HG02763 (cell line): ENCODE measurements around the gene CPOX.
"Not testable (repeated sequence)": the region's sequence is repeated elsewhere in the genome, so short reads cannot be mapped to it uniquely, and the experiment has no call there.

Experiments
- ATAC-seq: cut with Tn5 transposase; IDR thresholded peaks from one replicate; pipeline ENCODE4 v1.9.1; 2021; ENCODE audit warnings: mild to moderate bottlenecking, moderate library complexity; ENCODE audit not compliant: unreplicated experiment

The CPOX gene

DNA sequence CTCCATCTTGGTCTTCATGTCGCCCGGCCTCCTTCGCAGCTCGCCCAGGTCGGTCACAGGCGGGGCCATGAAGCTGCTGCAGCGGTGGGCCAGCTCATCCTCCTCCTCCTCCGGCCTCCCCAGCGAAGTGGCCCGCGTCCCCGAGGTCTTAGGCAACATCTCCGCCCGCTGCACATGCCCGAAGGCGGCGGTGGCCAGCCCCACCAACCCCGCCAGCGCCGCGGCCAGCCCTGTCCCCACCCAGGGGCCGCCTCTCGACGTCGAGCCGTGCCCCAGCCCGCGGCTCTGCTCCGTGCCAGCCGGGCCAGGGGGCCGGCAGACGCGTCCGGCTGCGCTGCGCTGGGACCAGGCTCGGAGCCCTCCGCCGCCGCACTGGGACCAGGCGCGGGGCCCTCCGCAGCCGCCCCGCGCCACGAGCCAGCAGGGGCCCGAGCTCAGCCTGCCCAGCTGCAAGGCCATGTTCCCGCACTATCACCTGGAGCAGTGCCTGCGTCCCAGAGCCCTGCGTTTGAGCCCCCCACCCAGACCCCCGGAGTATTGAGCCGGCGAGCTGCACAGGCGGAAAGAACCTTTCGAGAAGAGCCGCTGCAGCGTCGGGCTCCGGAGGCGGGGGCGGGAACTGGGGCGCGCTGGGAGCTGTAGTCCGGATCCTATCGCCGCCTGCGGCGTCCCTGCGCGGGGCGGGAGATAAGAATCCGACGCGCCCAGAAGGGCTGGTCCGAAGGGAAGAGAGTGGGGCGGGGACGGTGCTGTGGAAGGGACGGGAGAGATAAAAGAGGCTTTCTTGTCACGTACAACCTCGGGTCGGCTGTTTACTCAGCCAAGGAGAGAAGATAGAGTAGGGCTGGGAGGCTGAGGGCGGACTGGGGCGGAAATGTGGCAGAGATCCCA lies at the start of gene CPOX:
TSS of gene CPOX (minus strand) at position 566 of the 891 bp plus-strand sequence. CDS start at position 459, 107 bp downstream.
- peak; percentile 95 for ATAC-seq

DNA sequence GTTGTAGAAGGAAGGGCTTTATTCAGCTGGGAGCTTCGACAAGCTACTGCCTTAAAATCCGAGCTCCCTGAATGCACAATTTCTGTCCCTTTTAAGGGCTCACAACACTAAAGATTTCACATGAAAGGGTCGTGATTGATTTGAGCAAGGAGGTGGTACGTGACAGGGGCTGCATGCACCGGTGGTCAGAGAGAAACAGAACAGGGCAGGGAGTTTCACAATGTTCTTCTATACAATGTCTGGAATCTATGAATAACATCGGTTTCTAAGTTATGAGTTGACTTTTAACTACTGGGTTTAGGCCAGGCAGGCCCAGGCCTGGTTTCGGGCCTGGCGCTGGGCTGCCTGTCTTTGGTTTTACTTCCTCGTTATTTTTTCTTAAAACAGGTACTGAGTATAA lies 49.4 kb upstream of the CPOX start:
- ATAC-seq: not testable (repeated sequence)

DNA sequence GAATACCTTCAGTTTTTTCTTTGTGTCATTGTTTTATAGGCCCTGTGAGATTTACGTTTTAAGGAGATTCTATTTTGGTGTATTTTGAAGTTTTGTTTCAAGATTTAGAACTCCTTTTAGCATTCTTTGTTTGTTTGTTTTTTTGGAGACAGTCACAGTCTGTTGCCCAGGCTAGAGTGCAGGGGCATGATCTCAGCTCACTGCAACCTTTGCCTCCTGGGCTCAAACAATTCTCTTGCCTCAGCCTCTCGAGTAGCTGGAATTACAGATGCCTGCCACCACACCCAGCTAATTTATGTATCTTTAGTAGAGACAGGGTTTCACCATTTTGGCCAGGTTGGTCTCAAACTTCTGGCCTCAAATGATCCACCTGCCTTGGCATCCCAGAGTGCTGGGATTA lies 48.3 kb upstream of the CPOX start:
- not testable (repeated sequence) for ATAC-seq

DNA sequence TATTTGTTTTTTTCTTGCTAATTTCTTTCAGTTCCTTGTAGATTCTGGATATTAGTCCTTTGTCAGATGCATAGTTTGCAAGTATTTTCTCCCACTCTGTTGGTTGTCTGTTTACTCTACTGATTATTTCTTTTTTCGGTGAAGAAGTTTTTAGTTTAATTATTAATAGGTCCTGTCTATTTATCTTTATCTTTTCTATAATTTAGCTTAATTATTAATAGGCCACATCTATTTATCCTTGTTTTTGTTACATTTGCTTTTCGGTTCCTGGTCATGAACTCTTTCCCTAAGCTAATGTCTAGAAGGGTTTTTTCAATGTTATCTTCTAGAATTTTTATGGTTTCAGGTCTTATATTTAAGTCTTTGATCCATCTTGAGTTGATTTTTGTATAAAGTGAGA lies 45.1 kb upstream of the CPOX start:
- ATAC-seq: not testable (repeated sequence)

DNA sequence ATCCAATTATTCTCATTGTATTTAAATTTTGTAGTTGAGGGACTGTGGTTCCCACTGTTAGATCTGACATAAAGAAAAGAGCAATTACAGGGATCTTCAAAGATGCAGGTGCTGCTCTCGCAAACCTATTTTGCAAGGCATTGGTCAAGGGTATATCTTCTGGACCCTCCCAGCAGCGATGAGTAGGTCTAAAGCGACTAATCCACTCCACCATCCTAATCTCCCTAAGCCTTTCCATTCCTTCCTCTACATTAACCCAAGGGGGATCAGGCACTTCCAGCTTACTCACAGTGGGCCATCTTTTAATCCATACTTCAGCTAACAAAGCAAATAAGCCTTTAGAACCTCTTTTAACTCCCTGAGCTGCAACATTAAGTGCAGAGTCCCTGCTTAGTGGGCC lies 37.0 kb upstream of the CPOX start:
- ATAC-seq: no peak

DNA sequence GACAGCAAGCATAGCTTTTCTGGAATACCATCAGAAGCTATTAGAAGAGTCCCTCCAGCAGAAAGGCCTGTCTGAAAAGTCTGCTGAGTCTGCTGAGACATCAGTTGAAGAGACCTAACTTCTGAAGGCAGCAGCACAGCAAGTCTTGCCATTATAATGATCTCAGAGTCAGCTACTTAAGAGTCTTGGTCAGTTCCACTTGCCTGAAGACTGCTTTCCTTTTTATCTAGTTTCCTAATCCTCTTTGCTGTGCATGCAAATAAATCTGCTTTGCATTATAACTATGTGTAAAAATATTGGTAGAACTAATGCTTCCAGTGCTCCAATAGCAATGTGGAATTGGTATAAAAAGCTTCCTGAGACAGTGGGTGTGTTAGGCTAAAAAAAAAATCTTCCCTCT lies 34.9 kb upstream of the CPOX start:
- no peak for ATAC-seq

DNA sequence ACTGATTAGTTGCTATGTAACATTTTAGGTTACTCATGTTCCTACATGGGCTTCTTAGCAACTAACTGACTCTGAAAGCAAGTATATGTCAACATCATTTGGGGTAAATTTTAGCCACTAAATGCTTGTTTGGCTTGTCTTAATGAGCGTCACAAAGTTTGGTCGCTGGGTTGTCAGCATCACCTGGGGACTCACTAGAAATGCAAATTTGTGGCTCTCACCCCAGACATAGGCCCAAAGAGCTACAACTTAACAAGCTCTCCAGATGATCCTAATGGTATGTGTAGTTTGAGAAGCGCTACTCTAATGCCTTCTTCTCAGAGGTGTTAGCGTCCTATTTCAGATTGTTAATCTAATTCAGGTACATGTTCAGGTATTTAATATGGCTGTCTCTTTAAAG lies 32.7 kb upstream of the CPOX start:
- no peak for ATAC-seq

DNA sequence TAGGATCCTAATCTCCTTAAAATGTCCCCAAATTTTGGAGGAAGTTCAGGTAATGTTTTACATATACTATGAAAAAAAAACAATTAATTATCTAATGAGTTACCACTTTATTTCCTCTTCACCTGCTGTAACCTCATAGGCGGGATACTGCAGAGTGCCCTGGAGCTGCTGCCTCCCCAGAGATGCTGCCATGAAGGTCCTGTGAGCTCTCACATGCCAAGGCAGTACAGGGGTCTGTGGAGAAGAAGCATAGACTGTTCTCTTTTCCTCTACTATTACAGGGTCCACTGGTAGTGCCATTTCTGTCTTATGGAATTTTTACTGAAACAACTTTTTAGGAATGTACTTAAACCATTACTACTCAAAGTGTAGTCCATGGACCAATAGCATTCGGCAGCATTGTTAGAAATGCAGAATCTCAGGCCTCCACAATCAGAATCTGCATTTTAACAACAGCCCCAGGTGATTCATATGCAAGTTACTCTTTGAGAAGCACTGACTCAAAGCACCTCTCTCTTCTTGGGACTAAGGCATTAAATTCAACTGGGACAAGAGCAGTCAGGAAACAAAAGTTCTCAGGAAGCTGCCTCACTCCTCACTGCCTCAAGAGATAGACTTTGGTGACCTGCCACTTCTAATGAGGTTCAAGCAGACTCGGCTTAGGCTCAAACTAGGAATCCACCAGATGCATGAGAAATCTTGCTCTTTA lies 30.3 kb upstream of the CPOX start:
- ATAC-seq: no peak

DNA sequence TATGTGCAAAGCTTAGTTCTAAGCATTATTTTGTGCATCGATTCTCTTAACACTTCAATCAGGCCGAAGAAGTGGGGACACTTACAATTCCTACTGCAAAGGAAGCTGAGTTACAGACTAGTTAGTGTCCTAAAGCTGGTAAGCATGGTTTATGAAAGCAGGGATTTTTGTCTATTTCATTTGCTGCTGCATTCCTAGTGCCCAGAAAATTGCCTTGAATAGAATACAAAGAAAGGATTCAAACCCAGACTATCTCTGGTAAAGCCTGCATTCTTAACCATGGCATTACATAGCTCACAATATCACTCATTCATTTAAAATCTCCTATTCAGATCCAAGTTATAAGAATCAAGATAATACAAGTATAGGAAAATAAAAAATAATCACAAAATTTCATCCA lies 24.4 kb upstream of the CPOX start:
- no peak for ATAC-seq

DNA sequence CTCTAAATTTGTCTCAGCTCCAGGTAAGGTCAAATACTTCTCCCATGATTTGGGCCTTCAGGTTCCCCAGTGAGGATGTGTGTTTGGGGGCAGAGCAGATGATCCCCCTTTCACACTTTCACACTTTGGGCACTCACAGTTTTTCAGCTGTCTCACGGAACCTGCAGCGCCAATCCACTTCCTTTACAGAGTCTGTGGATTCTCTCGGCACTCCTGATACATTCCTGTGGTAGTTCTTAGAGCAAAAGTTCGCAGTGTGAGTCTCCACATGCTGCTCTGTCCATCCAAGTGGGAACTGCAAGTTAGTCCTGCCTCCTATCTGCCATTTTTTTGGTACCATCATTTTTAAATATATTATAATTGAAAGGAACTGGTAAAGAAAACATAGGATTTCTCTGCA lies 20.2 kb upstream of the CPOX start:
- no peak for ATAC-seq

DNA sequence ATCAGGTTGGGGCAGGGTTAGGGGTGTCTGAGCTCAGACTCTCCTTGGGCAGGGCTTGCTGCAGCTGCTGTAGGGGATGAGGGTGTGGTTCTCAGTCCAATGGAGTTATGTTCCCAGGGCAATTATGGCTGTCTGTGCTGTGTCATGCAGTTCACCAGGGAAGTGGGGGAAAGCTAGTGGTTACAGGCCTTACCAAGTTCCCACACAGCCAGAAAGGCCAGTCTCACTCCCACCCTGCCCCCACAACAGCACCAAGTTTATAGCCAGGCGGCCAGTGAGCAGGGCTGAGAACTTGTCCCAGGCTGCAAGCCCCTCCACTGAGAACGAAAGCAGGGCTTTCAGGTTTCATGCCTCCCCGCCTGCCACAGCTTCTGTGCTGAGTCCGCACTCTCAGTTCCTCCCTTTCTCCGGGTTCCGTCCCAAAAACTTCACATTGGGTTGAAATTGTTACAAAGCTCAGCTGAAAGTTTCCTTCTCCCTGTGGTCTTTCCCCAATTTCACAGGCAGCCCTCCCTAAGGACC lies 19.6 kb upstream of the CPOX start:
- peak; percentile 83 for ATAC-seq

DNA sequence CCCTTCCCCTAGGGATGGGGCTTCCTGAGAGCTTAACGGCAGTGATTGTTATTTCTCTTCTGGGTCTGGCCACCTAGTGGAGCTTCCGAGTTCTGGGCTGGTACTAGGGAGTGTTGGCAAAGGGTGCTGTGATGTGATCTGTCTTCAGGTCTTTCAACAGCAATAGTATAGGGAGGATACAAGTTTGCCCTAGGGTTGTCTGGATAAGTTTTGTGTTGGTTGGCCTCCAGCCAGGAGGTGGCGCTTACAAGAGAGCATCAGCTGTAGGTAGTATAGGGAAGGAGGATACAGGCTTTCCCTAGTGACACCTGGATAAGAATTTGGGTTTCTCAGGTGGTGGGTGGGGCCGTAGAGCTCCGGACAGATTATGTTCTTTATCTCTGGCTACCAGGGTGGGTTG lies 19.2 kb upstream of the CPOX start:
- peak; percentile 42 for ATAC-seq

DNA sequence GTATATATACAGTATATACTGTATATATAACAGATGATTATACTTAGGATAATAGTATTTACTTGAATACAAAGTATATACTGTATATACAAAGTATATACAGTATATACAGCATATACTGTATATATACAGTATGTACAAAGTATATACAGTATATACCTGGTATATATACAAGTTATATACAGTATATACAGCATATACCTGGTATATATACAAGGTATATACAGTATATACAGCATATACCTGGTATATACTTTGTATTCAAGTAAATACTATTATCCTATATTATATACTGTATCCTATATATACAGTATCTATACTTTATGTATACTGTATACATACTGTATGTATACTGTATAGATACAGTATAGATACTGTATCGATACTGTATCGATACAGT lies 14.6 kb upstream of the CPOX start:
- ATAC-seq: no peak

DNA sequence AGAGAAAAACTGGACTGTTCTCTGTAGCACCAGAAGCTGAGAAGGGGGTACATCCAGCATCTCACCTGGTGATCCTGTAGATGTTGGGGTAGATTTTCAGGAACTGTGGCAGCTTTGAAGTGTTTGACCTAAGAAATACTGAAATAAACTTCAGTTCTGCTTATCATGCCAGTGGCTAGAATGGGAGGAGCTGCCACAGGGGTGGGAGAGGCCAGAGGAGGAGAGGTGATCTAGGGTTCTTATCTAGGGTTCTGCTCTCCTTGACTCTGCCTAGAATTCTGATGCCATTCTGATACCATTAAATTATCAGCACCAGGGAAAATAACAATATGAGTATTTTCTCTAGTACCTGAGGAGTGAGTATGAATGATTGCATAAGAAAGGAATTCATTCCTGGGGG lies 10.2 kb upstream of the CPOX start:
- no peak for ATAC-seq

DNA sequence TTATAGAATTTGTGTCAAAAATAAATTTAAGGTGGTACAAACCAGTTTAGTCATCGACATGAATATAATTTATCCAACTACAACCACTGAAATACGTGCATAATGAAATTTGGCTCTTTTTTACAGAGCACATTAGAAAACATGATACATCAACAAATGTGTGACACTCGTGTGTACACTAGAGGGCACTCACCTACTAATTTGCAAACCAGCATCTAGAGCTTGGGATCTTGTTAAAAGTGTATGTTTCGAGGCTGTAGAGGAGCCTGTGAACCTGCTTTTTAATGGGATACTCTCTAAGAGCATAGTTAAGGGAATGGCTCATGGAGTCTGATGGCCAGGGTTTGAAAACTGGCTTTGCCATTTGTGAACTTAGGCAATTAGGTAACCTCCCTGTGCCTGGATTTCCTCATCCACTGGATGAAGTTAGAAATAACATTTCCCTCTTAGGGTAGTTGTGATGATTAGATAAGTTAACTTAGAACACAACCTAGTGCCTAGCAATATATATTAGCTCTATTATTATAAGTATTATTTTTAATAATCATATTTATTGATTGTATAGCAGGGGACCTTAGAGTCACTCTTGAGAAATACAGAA lies 8.8 kb upstream of the CPOX start:
- ATAC-seq: peak; percentile 66

DNA sequence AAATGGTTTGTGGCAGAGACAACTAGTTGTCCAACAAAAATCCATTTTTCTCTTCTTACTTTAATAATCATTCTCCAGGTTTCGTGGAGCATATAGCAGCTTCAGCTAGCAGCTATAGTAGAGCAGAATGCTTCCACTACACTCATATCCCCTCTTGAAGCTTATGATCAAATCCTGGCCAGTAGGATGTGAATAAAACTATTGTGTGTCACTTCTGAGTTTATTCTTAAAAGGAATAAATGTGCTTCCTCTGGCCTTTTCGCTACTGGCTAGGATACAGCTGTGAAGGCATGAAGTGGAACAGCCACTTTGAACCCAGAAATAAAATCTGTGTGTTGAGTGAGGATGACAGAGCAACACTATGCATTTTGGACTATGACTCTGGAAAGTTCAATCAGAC lies 7.8 kb upstream of the CPOX start:
- no peak for ATAC-seq

DNA sequence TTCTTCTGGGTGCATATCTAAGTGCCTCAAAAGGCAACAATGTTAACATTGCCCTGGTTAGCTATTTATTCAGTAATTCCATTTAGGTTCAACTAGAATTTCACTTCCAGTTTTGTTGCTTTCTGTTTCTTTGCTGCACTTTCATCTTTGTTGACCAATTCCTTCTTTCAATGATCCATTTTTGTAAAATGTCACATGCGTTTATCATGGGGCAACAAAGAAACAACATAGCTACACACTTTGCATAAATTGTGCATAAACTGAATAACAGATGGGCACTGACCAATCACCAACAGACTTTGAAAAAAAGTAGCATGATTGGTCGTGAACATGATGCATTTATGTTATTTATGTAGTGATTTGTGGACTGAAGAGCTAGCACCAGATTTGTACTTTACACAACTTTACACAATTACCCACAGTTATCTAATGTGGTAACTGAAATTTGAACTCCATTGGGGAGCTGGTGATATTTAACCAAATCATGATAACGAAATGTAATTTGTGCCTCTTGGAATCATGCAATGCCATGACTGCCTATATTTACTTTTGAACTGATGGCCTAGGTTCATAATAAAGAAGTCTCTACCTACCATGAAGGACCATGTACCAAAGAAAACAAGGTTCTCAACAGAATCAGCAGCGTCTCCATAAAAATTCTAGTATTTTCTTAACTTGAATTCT lies 7.1 kb upstream of the CPOX start:
- ATAC-seq: peak; percentile 44

DNA sequence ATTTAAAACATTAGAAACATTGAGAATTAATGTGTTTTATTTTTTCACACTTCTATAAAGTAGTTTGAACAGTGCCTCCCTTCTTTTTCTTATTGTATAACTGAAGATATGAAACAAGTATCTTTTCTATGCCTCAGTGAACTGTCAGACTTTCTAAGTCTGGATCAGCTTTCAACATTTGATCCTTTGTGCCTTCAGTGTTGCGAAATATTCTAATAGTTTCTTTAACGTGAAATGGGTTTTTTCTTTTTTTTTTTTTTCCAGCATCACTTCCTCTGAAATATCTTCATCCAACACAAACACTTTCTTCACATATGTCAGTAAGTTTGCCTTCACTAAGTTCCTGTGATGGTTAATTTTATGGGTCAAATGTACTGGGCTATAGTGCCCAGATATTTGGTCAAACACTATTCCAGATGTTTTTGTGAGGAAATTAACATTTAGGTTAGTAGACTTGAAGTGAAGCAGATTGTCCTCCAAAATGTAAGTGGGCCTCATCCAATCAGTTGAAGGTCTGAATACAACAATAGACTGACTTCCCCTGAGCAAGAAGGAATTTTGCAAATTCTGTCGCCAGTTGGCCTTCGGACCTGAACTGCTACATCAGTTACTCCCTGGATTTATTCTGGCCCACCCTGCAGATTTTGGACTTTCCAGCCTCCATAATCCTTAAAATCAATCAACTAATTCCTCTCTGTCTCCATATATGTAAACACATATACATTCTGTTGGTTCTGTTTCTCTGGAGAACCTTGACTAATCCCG lies 6.4 kb upstream of the CPOX start:
- no peak for ATAC-seq

DNA sequence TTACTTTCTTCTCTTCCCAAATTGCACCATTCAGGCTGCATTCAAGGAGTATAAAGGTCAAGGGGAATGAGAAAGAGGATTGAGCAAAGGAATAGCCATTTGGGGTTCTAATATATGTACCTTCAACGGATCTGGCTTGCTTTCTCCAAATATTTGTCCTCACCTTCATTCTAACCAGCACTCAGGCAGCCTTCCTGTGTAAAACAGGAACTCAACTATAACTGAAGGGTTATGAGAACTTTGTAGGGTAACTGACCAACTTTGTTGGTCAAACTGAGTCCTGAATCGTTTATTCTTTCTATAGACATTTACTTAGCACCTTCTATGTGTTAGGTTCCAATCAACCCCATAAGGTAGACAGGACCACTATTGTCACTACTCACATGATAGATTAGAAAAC lies 5.1 kb upstream of the CPOX start:
- no peak for ATAC-seq
